ENCODE data around the gene IPO13.

Gene IPO13

DNA sequence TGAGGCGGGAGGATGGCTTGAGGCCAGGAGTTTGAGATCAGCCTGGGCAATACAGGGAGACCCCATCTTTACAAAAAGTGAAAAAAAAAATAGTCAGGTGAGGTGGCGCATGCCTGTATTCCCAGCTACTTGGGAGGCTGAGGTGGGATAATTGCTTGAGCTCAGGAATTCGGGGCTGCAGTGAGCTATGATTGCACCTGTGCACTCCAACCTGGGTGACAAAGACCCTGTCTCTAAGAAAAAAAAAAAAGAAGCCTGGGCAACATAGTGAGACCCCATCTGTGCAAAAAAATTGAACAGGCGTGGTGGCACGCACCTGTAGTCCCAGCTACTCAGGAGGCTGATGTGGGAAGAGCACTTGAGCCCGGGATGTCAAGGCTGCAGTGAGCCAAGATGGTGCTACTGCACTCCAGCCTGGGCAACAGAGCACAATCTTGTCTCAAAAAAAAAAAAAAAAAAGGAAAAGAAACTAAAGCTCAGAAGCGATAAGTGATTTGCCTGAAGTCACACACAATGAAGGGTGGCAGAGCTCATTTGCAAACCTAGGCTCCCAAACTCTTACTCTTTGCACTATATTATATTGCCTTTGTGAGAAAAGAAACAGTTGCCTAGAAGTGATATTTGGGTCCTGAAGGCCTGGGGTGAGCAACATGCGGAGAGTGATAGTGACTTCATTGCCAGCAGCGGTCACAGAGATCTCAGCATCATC is 46.6 kb downstream of the IPO13 start:
- no peak overlapping the region for H3K4me2 ChIP-seq (ENCODE audit: low read depth, low read length, poor library complexity, severe bottlenecking)

DNA sequence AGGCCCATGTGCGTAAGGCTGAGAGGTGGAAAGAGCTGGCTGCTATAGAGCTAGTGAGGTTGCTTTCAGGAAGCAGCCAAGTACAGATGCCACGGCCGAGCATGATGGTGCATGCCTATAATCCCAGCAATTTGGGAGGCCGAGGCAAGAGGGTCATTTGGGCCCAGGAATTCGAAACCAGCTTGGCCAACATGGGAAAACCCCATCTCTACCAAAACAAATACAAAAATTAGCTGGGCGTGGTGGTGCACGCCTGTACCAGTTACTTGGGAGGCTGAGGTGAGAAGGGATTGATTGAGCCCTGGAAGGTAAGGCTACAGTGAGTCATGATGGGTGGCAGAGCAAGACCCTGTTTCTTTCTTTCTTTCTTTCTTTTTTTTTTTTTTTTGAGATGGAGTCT is 47.3 kb downstream of the IPO13 start:
- Histone ChIP-seq H3K4me2 (ENCODE audit: low read depth, low read length, poor library complexity, severe bottlenecking) (no peak overlapping the region), H3K9ac (ENCODE audit: low read length) (no peak overlapping the region), H3K27me3 (ENCODE audit: low read length) (no peaks in the 10 kb centered on the region), H3K9me3 (ENCODE audit: insufficient read depth, low read length) (no peaks in the 10 kb centered on the region), H3K27ac (ENCODE audit: low read depth, low read length) (no peak overlapping the region), H4K20me1 (ENCODE audit: low read depth, low read length) (no peaks in the 10 kb centered on the region), H3F3A (ENCODE audit: insufficient read depth) (peaks cover 10% of the 10 kb centered on the region; the same call in 1 of the 2 replicates), H3K79me2 (ENCODE audit: insufficient read depth, low read length) (no peaks in the 10 kb centered on the region), H3K36me3 (ENCODE audit: low read length) (no peaks in the 10 kb centered on the region), H3K4me3 (ENCODE audit: insufficient read depth, low read length, poor library complexity, severe bottlenecking) (no peak overlapping the region), H3K9me2 (replicated peaks; ENCODE audit: insufficient read depth, low read length) (no peaks in the 10 kb centered on the region), H2AFZ (ENCODE audit: low read depth, low read length, severe bottlenecking) (no peak overlapping the region)
- TF ChIP-seq, protein P1, sequence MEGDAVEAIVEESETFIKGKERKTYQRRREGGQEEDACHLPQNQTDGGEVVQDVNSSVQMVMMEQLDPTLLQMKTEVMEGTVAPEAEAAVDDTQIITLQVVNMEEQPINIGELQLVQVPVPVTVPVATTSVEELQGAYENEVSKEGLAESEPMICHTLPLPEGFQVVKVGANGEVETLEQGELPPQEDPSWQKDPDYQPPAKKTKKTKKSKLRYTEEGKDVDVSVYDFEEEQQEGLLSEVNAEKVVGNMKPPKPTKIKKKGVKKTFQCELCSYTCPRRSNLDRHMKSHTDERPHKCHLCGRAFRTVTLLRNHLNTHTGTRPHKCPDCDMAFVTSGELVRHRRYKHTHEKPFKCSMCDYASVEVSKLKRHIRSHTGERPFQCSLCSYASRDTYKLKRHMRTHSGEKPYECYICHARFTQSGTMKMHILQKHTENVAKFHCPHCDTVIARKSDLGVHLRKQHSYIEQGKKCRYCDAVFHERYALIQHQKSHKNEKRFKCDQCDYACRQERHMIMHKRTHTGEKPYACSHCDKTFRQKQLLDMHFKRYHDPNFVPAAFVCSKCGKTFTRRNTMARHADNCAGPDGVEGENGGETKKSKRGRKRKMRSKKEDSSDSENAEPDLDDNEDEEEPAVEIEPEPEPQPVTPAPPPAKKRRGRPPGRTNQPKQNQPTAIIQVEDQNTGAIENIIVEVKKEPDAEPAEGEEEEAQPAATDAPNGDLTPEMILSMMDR (IDR thresholded peaks at IDR 0.05; ENCODE audit: insufficient read depth, low read length, poor library complexity, severe bottlenecking): no peak
- no peak for TF ChIP-seq EZH2phosphoT487 (conservative IDR thresholded peaks at IDR 0.05; ENCODE audit: low read length)

More for the DNA sequence above, 46.6 kb downstream of the IPO13 start:
- H3F3A ChIP-seq (ENCODE audit: insufficient read depth): peaks cover 10% of the 10 kb centered on the region; the same call in 1 of the 2 replicates
- H3K9ac ChIP-seq (ENCODE audit: low read length): no peak overlapping the region
- no peaks in the 10 kb centered on the region for H3K9me3 ChIP-seq (ENCODE audit: insufficient read depth, low read length)
- H3K36me3 ChIP-seq (ENCODE audit: low read length): no peaks in the 10 kb centered on the region
- H2AFZ ChIP-seq (ENCODE audit: low read depth, low read length, severe bottlenecking): no peak overlapping the region
- no peaks in the 10 kb centered on the region for H3K79me2 ChIP-seq (ENCODE audit: insufficient read depth, low read length)
- no peaks in the 10 kb centered on the region for H3K27me3 ChIP-seq (ENCODE audit: low read length)
- no peak overlapping the region for H3K27ac ChIP-seq (ENCODE audit: low read depth, low read length)
- no peak overlapping the region for H3K4me3 ChIP-seq (ENCODE audit: insufficient read depth, low read length, poor library complexity, severe bottlenecking)
- no peaks in the 10 kb centered on the region for H3K9me2 ChIP-seq (replicated peaks; ENCODE audit: insufficient read depth, low read length)
- TF ChIP-seq, protein P1 (IDR thresholded peaks at IDR 0.05; ENCODE audit: insufficient read depth, low read length, poor library complexity, severe bottlenecking): no peak
- no peak for TF ChIP-seq EZH2phosphoT487 (conservative IDR thresholded peaks at IDR 0.05; ENCODE audit: low read length)
- H4K20me1 ChIP-seq (ENCODE audit: low read depth, low read length): no peaks in the 10 kb centered on the region

DNA sequence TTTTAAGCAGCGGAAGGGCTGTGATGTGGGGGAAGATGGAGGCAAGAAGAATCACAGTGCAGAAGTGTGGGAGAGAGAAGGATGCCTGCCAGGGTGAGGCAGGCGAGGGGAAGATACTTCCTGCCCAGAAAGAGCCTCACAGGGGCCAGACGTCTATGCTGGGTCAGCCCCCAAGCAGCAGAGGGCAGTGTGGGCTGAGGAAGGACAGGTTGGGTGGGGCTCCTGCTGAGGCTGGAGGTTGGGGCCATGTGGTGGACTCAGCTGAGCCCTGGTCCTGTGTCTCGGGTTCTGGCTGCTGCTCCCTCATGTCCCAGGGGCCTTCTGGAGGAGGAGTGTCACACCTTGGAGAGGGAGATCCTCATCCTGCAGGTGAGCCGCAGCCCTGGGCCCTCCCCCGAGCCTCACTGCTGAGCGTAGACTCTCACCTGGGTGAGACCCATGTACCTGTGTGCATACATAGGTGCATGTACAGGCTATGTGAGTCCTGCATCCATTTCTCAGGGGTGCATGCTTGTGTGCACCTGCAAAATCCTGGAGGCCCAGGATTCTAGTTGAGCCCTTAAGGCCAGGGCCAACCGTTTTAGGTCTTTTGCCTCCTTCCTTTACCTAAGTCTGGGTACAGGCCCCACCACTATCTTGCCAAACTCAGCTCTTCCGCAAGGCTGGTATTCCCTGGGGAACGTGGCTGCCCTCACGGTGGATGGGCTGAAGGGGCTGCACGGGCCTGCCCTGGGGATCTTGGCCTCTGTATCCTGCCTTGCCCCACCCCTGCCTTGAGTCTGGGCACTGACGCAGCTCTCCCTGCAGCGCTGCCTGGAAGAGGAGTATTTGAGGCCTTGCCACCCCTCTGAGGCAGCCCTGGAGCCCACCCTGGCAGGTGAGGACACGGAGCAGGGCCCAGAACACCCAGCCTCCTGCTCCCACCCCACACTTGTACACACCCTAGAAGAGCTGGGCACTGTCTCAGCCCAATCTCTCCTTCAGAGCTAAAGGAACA is 48.3 kb downstream of the IPO13 start:
- no peaks in the 10 kb centered on the region for H3K9me2 ChIP-seq (replicated peaks; ENCODE audit: insufficient read depth, low read length)
- H4K20me1 ChIP-seq (ENCODE audit: low read depth, low read length): no peaks in the 10 kb centered on the region
- no peaks in the 10 kb centered on the region for H3K79me2 ChIP-seq (ENCODE audit: insufficient read depth, low read length)
- H3F3A ChIP-seq (ENCODE audit: insufficient read depth): 0 out of 2 replicates have a peak, but pooled peaks cover under 1% of the 10 kb centered on the region
- no peak overlapping the region for H3K4me3 ChIP-seq (ENCODE audit: insufficient read depth, low read length, poor library complexity, severe bottlenecking)
- no peak overlapping the region for H3K27ac ChIP-seq (ENCODE audit: low read depth, low read length)
- H3K4me2 ChIP-seq (ENCODE audit: low read depth, low read length, poor library complexity, severe bottlenecking): no peak overlapping the region
- no peaks in the 10 kb centered on the region for H3K9me3 ChIP-seq (ENCODE audit: insufficient read depth, low read length)
- no peak overlapping the region for H2AFZ ChIP-seq (ENCODE audit: low read depth, low read length, severe bottlenecking)
- H3K9ac ChIP-seq (ENCODE audit: low read length): no peak overlapping the region
- no peak for TF ChIP-seq EZH2phosphoT487 (conservative IDR thresholded peaks at IDR 0.05; ENCODE audit: low read length)
- TF ChIP-seq, protein P1 (IDR thresholded peaks at IDR 0.05; ENCODE audit: insufficient read depth, low read length, poor library complexity, severe bottlenecking): peak; percentile 11
- H3K27me3 ChIP-seq (ENCODE audit: low read length): no peaks in the 10 kb centered on the region
- H3K36me3 ChIP-seq (ENCODE audit: low read length): no peaks in the 10 kb centered on the region

All from SU-DHL-6 (cell line).